HG02884 (cell line): ENCODE results near the gene EPHA4.
"Not testable (repeated sequence)": the region's sequence is repeated elsewhere in the genome, so short reads cannot be mapped to it uniquely, and the experiment has no call there.

Experiments
- ATAC-seq: cut with Tn5 transposase; IDR thresholded peaks from one replicate; pipeline ENCODE4 v1.9.1; 2021; ENCODE audit warnings: mild to moderate bottlenecking, moderate library complexity; ENCODE audit not compliant: unreplicated experiment

Gene EPHA4

GRCh38 chr2:221511325-221511724, 60.8 kb downstream of the EPHA4 start:
- ATAC-seq, result not testable (repeated sequence)

- ATAC-seq, result no peak
Measured at GRCh38 chr2:221506469-221506868, 65.6 kb downstream of the EPHA4 start.

GRCh38 chr2:221505605-221506004, 66.5 kb downstream of the EPHA4 start:
- no peak for ATAC-seq

- no peak for ATAC-seq
Measured at GRCh38 chr2:221504905-221505304, 67.2 kb downstream of the EPHA4 start.

DNA sequence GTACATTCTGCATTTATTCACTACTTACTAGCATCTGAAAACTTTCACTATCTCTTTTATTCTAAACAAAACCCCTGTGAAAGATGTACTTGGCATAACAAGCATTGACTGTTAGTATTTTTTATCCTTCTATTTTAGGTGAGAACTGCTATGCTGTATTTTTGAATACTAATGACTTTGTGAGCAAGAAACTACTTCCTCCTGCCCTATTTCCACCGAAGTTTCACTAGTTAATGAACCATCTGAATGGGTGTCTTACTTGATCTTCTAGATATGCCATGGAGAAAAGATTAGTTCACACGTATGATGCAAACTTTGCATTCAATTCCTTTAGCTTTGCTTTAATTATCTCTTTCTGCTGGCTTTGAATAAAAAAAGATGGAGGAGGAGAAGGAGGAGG, 68.1 kb downstream of the EPHA4 start:
- no peak for ATAC-seq

GRCh38 chr2:221502270-221503010, 69.7 kb downstream of the EPHA4 start:
- ATAC-seq, result no peak

- ATAC-seq, result no peak
Measured at GRCh38 chr2:221501883-221502269, 70.2 kb downstream of the EPHA4 start.

GRCh38 chr2:221501210-221501882, 70.8 kb downstream of the EPHA4 start:
- no peak for ATAC-seq

DNA sequence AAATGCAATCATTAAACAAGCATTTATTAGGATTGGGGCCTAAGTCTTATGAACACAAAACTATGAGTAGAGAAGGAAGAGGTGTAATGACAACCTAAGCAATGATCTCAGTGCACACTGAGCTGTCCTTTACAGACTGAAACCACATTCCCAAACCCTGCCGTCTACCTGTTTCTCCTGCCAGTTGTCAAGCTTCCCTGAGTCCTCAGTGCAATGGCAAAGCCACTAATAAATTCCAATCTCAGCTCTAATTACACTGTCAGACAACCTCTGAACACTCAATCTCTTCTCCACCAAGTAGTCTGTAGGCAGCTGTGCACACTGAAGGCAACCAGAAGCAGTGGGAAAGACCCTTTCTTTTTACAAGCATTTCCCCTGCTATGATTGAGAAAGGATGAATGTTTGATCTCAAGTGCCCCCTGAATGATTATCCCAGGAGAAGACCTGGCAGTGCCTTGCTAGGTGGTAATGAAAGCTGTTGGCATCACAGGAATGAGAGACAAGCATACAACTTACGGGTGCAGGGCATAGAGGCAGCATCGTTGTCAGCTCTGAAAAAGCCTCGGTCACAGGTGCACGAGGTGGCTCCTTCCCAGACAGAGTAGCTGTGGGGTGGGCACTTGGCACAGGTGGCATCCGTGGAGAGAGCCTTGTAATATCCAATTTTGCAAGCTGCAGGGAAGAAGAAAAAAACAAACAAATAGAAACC, 71.4 kb downstream of the EPHA4 start:
- no peak for ATAC-seq

DNA sequence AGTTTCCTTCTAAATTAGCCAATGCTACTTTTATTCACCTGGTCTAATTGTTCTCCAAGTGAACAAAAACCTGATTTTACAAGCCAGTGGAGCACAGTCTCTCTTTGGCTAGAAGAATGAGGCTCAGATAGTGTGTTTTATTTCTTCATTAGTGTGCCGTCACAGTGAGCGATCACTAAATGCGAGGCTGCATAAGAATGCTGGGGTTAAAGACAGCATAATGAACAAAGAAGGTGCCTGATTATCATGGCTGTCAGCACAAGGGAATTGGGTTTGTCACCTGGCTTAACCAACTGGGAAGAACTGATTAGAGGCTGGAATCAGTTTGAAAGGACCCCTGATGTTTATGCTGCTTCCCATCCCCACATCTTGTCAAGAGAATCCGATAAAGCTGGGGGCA, 76.4 kb downstream of the EPHA4 start:
- ATAC-seq, result no peak

GRCh38 chr2:221494556-221494955, 77.5 kb downstream of the EPHA4 start:
- ATAC-seq, result no peak

GRCh38 chr2:221493391-221493790, 78.7 kb downstream of the EPHA4 start:
- no peak for ATAC-seq

DNA sequence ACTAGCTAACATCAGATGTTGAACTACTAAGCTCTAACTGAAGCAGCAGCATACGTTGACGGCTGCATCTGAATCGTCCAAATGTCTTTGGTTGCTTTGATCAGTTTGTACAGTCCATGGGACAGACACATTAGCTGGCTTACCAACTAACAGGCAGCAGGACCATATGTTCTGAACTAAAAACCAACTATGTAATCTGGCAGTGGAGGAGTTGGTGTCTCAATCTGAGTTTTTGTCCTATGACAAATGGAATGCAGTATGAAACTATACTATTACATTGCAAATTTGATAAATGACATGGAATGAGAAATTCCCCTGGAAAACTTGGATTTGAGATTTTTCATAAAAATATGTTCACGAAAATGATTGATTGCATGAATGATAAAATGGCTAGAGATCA, 79.5 kb downstream of the EPHA4 start:
- no peak for ATAC-seq

GRCh38 chr2:221490506-221491060, 81.5 kb downstream of the EPHA4 start:
- no peak for ATAC-seq

GRCh38 chr2:221488136-221488807, 83.8 kb downstream of the EPHA4 start:
- no peak for ATAC-seq

DNA sequence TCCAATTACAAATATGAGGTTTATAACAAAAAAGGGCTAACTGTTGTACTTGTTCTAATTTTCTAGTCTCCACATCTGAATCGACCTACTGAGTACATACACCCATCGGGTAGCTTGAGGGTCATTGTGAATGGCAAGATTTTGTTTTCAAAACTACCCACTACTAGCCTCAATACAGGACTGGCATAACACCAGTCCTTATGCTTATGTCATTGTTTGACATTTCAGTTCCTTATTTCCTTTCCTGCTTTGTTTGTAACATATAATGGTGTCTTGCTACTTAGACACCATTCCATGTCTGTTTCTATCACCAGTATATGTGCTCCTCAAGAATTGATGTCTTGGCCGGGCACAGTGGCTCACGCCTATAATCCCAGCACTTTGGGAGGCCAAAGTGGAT, 86.0 kb downstream of the EPHA4 start:
- no peak for ATAC-seq

DNA sequence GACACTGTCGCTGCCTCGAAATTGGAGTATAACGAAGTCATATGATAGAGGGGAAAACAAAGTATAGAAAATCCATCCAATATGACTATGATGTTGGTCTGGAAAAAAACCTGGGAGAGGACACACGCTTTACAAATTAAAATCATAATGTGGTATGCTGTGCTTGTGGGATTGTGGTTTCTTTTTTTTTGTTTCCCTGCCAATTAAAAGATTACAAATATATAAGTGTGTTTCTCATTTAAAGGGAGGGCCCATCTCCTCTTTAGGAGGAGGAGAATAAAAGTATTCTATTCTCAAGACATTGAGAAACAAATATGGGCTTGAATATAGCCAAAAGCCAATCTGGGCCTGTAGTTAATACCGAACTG, 86.6 kb downstream of the EPHA4 start:
- no peak for ATAC-seq

- ATAC-seq, result no peak
Measured at GRCh38 chr2:221484761-221485502, 87.2 kb downstream of the EPHA4 start.

DNA sequence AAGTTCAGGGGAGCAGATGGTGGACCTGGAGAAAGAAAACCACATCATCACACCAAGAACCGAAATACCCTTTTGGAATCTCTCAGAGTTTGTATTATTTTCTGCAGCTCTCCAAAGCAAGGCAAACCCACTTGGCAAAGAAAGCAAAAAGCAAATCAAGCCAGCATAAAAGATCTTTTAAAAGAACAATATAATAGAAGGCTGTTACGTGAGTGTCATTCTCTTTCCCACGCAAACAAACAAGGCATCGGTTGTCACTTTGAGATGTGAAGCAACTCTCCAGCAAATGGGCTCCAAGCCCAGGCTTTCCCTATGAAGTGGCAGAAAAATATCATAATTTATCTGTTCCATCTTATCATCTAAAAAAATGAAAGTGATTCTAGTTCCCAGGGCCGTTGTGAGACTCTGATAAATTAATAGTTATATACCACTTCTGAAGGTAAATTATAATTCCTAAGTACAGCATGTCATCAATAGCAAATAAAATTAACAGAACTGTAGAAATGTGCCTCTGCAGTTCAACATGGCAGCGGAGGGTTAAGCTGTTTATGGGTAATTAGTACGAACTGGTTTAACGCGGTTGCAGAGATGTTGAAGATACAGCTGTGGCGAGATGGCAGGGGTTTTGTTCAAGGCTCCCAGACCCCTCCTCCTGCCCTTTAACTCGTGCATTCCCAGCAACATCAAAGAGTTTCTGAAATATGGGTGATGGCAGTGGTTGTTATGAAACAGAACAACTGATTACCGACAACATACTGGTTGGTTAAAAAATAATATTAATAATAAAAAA, 89.2 kb downstream of the EPHA4 start:
- no peak for ATAC-seq

DNA sequence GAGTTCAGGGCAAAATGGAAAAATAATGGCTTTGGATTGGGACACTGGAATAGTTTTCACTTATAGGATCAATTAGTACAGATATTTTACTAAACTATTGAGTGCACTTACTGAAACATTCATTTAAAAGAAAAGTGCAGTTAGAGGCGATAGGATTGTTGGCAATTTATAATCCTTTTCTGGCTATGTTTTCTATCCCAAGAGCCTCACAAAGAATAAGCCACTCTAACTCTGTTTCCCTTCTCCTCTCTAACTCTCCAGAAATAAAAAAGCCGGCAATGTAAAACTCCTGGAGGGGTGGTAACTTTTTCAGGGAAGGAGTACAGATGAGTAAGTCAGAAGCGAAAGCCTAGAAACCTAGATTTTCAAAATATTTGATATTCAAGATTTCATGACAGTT, 91.3 kb downstream of the EPHA4 start:
- no peak for ATAC-seq
